GM23248 (cell line): ENCODE results near the gene LKAAEAR1.
A peak's percentile ranks its signal among the peaks of the same experiment; 100 is the strongest.

Experiments used
- EZH2 ChIP-seq: fragments of 200-600 bp; sonication (generic); IDR thresholded peaks from 2 replicates; pipeline ENCODE4 v1.6.1; 2018; ENCODE audit warnings: antibody characterized with exemption, mild to moderate bottlenecking; ENCODE audit not compliant: insufficient read depth, poor library complexity, severe bottlenecking
- EZH2phosphoT487 ChIP-seq: fragments of 200-600 bp; sonication (generic); IDR thresholded peaks from 2 replicates; pipeline ENCODE4 v1.6.1; 2018; ENCODE audit warnings: antibody characterized with exemption, moderate library complexity, mild to moderate bottlenecking, low read depth; ENCODE audit not compliant: insufficient read depth

DNA sequence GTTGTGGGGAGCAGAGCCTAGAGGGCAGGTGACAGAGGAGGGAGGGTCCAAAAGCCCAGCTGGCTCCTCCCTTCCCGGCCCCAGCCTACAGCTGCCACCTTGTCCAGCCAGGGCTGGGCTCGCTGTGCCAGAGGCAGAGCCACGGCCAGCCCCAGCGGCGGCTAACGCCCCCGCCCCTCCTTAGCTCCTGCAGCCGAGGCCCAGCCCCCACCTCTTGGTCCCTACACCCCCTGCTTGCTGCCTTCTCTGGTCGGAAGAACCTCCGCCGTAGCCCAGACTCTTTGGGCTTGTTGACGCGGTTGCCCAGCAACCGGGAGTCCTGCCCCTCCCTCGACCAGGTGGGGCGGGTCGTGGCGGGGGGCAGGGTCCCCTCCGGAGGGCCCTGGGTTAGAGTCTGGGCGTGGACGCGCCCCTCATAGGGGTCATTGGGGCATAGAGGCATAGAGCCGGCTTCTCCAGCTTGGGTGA is 521 bp upstream of the LKAAEAR1 start:
- TF ChIP-seq EZH2 (peak; percentile 66), EZH2phosphoT487 (no peak)
